Islet precursor cell (in vitro differentiated cells): ENCODE measurements around the gene MT3.

Experiments used
- DNase-seq: peaks from one replicate; pipeline ENCODE4 v3.0.0-alpha.2; 2018

Gene MT3

DNA sequence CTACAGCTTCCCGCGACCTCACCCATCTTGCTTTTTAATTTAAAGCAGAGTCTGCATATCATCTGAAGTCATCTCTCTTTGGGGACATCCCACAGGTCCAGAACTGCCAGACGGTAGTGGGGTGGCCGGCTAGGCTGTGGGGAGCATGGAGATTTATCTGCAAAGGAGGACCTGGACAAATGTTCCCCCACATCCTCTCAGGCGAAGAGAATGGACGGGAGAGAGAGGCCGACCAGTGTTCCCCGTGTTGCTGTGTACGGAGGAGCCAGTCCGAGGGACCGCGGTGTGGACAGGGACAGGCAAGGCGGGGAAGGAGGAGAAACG lies 42.5 kb downstream of the MT3 start:
- no peak for DNase-seq

DNA sequence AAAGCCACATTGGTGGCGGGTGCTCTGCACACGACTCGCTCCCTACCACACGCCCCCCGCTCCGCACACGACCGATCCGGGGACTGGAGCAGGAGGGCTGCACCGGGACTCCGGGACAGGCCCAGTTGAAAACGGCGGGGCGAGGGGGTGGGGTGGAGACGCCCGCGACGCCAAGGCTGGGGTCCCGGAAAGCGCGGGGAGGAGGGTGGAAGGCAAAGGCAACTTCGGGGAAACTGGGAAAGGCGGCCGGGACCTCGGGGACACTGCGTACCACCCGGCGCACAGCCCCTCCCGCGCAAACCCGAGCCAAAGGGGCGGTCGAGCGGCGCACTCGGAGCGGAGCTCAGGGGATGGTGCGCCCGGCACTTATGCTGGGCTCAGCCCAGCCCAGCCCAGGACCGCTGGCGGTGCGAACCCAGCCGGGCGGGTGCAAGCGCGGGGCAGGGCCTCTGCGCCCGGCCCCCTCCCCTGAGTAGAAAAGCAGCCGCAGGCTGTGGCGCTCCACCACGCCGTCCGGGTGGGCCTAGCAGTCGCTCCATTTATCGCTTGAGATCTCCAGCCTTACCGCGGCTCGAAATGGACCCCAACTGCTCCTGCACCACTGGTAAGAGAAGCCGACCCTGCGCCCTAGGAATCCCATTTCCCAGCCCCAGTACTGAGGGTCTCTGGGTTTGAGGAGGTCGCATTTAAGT lies 43.0 kb downstream of the MT3 start, which contains the start of gene MT1M:
Gene MT1M (plus strand): TSS at position 504 of the 692 bp plus-strand sequence. CDS start 73 bp downstream, at position 577.
- no peak for DNase-seq

DNA sequence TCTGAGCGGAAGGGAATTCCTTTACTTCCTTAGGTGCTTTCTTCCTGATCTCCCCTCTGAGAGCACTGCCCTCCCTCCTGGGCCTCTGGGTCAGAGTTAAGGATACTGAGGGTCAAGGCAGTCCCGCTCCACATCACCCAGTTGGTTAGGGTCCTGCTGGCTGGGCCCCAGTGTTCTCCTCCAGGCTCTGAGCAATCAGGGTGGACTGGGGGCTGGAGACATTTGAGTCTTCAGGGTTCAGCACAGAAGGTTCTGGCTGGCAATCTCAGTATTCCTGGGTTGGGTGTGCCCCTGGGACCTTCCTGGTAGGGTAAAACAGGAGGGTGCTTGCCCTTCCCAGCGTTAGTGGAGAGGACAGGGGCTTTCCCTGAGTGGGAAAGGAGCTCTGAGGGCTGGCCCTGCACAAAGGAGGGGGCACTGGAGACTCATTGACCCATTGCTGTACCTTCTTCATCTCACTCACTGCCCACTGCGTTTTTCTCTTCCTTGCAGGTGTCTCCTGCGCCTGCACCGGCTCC lies 43.6 kb downstream of the MT3 start:
- no peak for DNase-seq

DNA sequence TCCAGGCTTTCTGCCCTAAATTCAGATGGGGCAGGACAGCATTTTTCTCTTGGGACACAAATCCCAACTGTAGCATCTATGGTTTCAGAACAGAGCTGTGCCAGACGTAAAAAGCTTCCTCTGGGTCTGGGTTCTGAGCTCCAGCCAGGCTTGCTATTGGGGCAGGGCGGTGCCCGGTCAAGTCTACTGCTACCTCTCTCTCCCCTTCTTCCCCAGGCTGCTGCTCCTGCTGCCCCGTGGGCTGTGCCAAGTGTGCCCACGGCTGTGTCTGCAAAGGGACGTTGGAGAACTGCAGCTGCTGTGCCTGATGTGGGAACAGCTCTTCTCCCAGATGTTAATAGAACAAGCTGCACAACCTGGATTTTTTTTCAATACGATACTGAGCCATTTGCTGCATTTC lies 44.2 kb downstream of the MT3 start:
- no peak for DNase-seq

DNA sequence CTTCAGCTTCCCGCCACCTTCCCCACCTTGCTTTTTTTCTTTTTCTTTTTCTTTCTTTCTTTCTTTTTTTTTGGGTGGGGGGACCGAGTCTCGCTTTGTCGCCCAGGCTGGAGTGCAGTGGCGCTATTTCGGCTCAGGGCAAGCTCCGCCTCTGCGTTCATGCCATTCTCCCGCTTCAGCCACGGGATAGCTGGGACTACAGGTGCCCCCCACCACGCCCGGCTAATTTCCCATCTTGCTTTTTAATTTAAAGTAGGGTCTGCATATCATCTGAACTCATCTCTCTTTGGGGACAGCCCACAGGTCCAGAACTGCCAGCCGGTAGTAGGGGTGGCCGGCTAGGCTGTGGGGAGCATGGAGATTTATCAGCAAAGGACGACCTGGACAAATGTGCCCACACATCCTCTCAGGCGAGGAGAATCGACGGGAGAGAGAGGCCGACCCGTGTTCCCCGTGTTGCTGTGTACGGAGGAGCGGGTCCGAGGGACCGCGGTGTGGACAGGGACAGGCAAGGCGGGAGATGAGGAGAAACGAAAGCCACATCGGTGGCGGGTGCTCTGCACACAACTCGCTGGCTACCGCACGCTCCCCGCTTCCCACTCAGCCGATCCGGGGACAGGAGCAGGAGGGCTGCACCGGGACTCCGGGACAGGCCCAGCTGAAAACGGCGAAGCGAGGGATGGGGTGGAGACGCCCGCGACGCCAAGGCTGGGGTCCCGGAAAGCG lies 45.5 kb downstream of the MT3 start:
- no peak for DNase-seq

DNA sequence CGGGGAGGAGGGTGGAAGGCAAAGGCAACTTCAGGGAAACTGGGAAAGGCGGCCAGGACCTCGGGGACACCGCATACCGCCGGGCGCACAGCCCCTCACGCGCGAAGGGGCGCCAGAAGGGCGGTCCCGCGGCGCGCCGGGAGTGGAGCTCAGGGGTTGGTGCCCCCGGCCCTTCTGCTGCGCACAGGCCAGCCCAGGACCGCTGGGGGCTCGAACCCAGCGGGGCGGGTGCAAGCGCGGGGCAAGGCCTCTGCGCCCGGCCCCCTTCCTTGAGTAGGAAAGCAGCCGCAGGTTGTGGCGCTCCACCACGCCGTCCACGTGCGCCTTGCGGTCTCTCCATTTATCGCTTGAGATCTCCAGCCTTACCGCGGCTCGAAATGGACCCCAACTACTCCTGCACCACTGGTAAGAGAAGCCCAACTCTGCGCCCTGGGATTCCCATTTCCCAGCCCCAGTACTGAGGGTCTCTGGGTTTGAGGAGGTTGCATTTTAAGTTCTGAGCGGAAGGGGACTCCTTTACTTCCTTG lies 46.2 kb downstream of the MT3 start:
- DNase-seq: no peak

DNA sequence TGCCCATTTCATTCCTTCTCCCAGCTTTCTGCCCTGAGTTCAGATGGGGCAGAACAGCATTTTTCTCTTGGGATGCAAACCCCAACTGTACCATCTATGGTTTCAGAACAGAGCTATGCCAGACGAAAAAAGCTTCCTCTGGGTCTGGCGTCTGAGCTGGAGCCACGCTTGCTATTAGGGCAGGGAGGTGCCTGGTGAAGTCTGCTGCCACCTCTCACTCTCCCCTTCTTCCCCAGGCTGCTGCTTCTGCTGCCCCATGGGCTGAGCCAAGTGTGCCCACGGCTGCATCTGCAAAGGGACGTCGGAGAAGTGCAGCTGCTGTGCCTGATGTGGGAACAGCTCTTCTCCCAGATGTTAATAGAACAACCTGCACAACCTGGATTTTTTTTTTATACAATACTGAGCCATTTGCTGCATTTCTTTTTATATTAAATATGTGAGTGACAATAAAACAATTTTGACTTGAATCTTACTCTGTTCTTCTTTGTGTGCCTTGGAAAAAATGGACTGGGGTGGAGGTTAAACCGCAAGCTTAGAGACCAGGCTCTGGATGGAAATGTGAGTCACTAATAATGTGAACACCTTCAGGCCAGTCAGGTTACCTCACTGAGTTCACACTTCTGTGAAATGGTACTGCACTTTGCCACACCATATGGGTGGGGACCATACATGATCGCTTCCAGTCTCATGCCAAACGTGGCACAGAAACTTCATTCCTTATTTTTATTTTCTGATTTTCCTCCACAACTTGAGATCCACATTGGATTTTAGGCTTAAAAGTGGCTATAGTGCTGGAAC lies 47.5 kb downstream of the MT3 start:
- DNase-seq: no peak

DNA sequence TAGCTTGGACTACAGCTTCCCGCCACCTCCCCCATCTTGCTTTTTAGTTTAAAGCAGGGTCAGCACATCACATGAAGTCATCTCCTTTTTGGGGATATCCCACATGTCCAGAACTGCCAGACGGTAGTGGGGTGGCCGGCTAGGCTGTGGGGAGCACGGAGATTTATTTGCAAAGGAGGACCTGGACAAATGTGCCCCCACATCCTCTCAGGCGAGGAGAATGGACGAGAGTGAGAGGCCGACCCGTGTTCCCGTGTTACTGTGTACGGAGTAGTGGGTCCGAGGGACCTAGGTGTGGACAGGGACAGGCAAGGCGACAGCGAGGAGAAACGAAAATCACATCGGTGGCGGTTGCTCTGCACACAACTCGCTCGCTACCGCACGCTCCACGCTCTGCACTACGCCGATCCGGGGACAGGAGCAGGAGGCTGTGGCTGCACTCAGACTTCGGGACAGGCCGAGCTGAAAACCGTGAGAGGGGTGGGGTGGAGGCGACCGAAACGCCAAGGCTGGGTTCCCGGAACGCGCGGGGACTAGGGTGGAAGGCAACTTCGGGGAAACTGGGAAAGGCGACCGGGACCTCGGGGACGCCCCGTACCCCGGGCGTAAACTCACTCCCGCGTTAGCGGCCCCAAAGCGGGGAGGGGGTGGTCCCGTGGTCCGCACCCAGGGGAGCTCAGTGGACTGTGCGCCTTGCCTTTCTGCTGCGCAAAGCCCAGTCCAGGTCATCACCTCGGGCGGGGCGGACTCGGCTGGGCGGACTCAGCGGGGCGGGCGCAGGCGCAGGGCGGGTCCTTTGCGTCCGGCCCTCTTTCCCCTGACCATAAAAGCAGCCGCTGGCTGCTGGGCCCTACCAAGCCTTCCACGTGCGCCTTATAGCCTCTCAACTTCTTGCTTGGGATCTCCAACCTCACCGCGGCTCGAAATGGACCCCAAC lies 48.8 kb downstream of the MT3 start, which contains the start of gene MT1A:
Gene MT1A (plus strand): TSS at position 853 of the 937 bp plus-strand sequence. CDS start 73 bp downstream, at position 926.
- DNase-seq: peak; percentile 83

DNA sequence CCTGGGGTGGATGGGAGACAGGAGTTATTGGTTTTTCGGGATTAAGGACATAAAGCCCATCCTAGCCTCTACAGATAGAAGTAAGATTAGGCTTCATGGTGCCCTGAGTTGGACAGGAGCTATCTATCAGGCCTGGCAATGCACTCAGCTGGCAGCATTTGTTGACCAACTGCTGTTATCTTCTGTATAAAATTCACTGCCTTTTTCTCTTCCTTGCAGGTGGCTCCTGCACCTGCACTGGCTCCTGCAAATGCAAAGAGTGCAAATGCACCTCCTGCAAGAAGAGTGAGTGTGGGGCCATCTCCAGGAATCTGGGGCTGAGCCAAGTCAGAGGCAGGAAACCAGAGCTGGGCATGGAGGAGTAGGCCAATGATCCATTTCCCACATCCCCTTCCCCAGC lies 49.7 kb downstream of the MT3 start:
- DNase-seq: no peak

DNA sequence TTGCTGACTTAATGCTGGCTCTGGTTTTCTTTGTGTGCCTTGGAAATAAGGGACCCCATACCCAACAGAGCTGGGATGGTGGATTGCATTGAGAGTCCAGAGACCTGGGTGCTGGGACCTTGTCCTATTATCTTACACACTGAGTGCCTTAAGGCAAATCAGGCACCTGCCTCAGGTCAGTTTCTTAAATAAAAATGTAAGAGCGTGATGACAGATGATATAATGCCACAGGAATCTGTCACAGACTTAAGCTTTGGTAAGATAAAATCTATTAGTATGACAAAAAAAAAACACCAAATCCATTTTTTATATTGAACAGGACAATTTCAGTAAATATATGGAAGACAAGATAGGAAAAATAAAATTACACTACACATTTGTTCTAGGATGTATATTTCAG lies 50.7 kb downstream of the MT3 start:
- no peak for DNase-seq
